Natural killer cell (primary cell): ENCODE data around the gene CAMTA1. TPM values are rescaled to one million over a fixed set of nuclear protein-coding genes. Genes with fewer than 3 reads are reported as not detected.
"Not testable (repeated sequence)": the region's sequence is repeated elsewhere in the genome, so short reads cannot be mapped to it uniquely, and the experiment has no call there.

Source experiments
- ATAC-seq, 3 donors: fragments of 150-1000 bp in 2 of 3; fragments of 200-7000 bp in 1 of 3; cut with Tn5 transposase; 1 replicate in 1 of 3; 2 replicates in 2 of 3; pipeline ENCODE4 v1.10.0; 2021; ENCODE audit warnings: mild to moderate bottlenecking in 2 of 3, moderate library complexity in 2 of 3
- DNase-seq, 2 donors: peaks; one replicate each; pipeline versions ENCODE4 v3.0.0 to v3.0.0-alpha.2; 2013 to 2021; ENCODE audit warnings: mixed read lengths in 1 of 2
- H3K27ac ChIP-seq: one replicate; pipeline ENCODE4 v1.5.1; 2013; ENCODE audit warnings: mild to moderate bottlenecking, low read length
- H3K27me3 ChIP-seq: one replicate; pipeline ENCODE4 v1.6.1; 2013; ENCODE audit warnings: low read length; ENCODE audit not compliant: control insufficient read depth, insufficient read depth
- H3K36me3 ChIP-seq: one replicate; pipeline ENCODE4 v1.6.1; 2013; ENCODE audit warnings: low read length; ENCODE audit not compliant: control insufficient read depth, insufficient read depth
- H3K4me1 ChIP-seq: one replicate; pipeline ENCODE4 v1.6.1; 2013; ENCODE audit warnings: low read length; ENCODE audit not compliant: control insufficient read depth, insufficient read depth
- H3K4me3 ChIP-seq: one replicate; pipeline ENCODE4 v1.5.1; 2013; ENCODE audit warnings: low read length
- H3K9me3 ChIP-seq: one replicate; pipeline ENCODE4 v1.6.1; 2013; ENCODE audit warnings: low read length; ENCODE audit not compliant: control insufficient read depth, insufficient read depth
- H3K27ac Mint-ChIP-seq, 2 donors: one replicate each; pipeline ENCODE4 v1.8.0; 2022; ENCODE audit warnings: mild to moderate bottlenecking in 2 of 2, mixed read lengths in 2 of 2, moderate library complexity in 1 of 2
- H3K27me3 Mint-ChIP-seq, 2 donors: one replicate each; pipeline ENCODE4 v1.8.0; 2022; ENCODE audit warnings: low read depth in 2 of 2, mixed read lengths in 2 of 2
- H3K36me3 Mint-ChIP-seq: one replicate; pipeline ENCODE4 v1.8.0; 2022; ENCODE audit warnings: mixed read lengths
- H3K4me1 Mint-ChIP-seq, 2 donors: one replicate each; pipeline ENCODE4 v1.8.0; 2022; ENCODE audit warnings: mixed read lengths in 2 of 2
- H3K4me3 Mint-ChIP-seq: one replicate; pipeline ENCODE4 v1.8.0; 2022; ENCODE audit warnings: mild to moderate bottlenecking, moderate library complexity, mixed read lengths
- H3K9me3 Mint-ChIP-seq, 2 donors: one replicate each; pipeline ENCODE4 v1.8.0; 2022; ENCODE audit warnings: mixed read lengths in 2 of 2
- WGBS: methylation state at CpG from one replicate; pipeline ENCODE4 v1.1.7; 2013; ENCODE audit warnings: missing lambda C conversion rate; ENCODE audit not compliant: insufficient coverage; 5-methylcytosine and 5-hydroxymethylcytosine counted together
- intact Hi-C: fragments of 100-400 bp; cut with micrococcal nuclease; formaldehyde crosslinking; loops from one replicate; pipeline ENCODE4 v1.14.2; 2022
- total RNA-seq, 4 donors: library from RNA; stranded (reverse); fragments of 120-200 nt in 1 of 4; gene quantifications; one replicate each; pipeline versions ENCODE4 v1.2.3 to v1.2.4, GENCODE V29; 2013 to 2022
- TF ChIP-seq, protein P1 (sequence below): fragments of 200-600 bp; IDR thresholded peaks from one replicate; pipeline ENCODE4 v1.8.0; 2022; ENCODE audit warnings: antibody characterized with exemption

Gene CAMTA1
- total RNA-seq, 3 donors from 2014 or later (not counting 1 experiment from before 2014, with no cell fraction given): 40.6 to 53.3 (median 44.9) TPM

GRCh38 chr1:7410156-7410555 is 624.9 kb downstream of the CAMTA1 start:
- TF ChIP-seq, protein P1, sequence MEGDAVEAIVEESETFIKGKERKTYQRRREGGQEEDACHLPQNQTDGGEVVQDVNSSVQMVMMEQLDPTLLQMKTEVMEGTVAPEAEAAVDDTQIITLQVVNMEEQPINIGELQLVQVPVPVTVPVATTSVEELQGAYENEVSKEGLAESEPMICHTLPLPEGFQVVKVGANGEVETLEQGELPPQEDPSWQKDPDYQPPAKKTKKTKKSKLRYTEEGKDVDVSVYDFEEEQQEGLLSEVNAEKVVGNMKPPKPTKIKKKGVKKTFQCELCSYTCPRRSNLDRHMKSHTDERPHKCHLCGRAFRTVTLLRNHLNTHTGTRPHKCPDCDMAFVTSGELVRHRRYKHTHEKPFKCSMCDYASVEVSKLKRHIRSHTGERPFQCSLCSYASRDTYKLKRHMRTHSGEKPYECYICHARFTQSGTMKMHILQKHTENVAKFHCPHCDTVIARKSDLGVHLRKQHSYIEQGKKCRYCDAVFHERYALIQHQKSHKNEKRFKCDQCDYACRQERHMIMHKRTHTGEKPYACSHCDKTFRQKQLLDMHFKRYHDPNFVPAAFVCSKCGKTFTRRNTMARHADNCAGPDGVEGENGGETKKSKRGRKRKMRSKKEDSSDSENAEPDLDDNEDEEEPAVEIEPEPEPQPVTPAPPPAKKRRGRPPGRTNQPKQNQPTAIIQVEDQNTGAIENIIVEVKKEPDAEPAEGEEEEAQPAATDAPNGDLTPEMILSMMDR: no peak
- ATAC-seq (no peak), DNase-seq (no peak)
- H3K4me1 ChIP-seq: no peaks in the 10 kb centered on the region
- 73% methylated on average over 10 of the region's 10 CpGs for WGBS
- no peak overlapping the region for H3K4me3 ChIP-seq
- no peak overlapping the region for H3K27ac ChIP-seq
- no peak overlapping the region for H3K4me3 Mint-ChIP-seq
- no peaks in the 10 kb centered on the region for H3K27me3 ChIP-seq
- H3K36me3 ChIP-seq: no peaks in the 10 kb centered on the region
- H3K36me3 Mint-ChIP-seq: no peaks in the 10 kb centered on the region
- peaks cover 0 to 3% of the 10 kb centered on the region in 2 donors for H3K27me3 Mint-ChIP-seq
- H3K4me1 Mint-ChIP-seq: no peaks in the 10 kb centered on the region
- no peak overlapping the region for H3K27ac Mint-ChIP-seq
- intact Hi-C loops: no loop called here
- no peaks in the 10 kb centered on the region for H3K9me3 Mint-ChIP-seq
- H3K9me3 ChIP-seq: no peaks in the 10 kb centered on the region

DNA sequence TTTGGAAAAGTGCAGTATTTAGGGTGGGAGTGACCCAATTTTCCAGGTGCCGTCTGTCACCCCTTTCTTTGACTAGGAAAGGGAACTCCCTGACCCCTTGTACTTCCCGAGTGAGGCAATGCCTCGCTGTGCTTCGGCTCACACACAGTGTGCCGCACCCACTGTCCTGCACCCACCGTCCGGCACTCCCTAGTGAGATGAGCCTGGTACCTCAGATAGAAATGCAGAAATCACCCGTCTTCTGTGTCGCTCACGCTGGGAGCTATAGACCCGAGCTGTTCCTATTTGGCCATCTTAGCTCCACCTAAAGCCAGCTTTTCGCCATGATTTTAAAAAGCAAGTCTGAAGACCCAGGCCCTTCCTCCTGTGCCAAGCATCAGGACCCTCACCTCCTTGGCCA is 632.4 kb downstream of the CAMTA1 start:
- H3K27me3 ChIP-seq, H3K4me3 Mint-ChIP-seq, H3K4me1 ChIP-seq, DNase-seq, H3K4me3 ChIP-seq, H3K36me3 ChIP-seq, H3K9me3 Mint-ChIP-seq, H3K27ac ChIP-seq, H3K27ac Mint-ChIP-seq, H3K4me1 Mint-ChIP-seq, intact Hi-C loops, H3K36me3 Mint-ChIP-seq, H3K9me3 ChIP-seq, ATAC-seq: not testable (repeated sequence)
- peaks cover 8 to 13% of the 10 kb centered on the region in 2 donors for H3K27me3 Mint-ChIP-seq
- WGBS: 90% methylated on average over 12 of the region's 12 CpGs

GRCh38 chr1:7418442-7419080 is 633.3 kb downstream of the CAMTA1 start:
- no peak overlapping the region for H3K27ac Mint-ChIP-seq
- H3K4me3 Mint-ChIP-seq: no peak overlapping the region
- no peaks in the 10 kb centered on the region for H3K36me3 ChIP-seq
- intact Hi-C loops: no loop called here
- H3K36me3 Mint-ChIP-seq: no peaks in the 10 kb centered on the region
- WGBS: 79% methylated on average over 10 of the region's 11 CpGs
- H3K4me1 ChIP-seq: no peaks in the 10 kb centered on the region
- H3K9me3 Mint-ChIP-seq: peaks cover 0 to 2% of the 10 kb centered on the region in 2 donors
- peak in 1 of 2 donors; percentile 5 for DNase-seq
- peaks cover 8 to 13% of the 10 kb centered on the region in 2 donors for H3K27me3 Mint-ChIP-seq
- no peak overlapping the region for H3K4me3 ChIP-seq
- H3K4me1 Mint-ChIP-seq: no peaks in the 10 kb centered on the region
- TF ChIP-seq, protein P1: no peak
- H3K9me3 ChIP-seq: no peaks in the 10 kb centered on the region
- no peaks in the 10 kb centered on the region for H3K27me3 ChIP-seq
- no peak overlapping the region for H3K27ac ChIP-seq
- no peak for ATAC-seq

DNA sequence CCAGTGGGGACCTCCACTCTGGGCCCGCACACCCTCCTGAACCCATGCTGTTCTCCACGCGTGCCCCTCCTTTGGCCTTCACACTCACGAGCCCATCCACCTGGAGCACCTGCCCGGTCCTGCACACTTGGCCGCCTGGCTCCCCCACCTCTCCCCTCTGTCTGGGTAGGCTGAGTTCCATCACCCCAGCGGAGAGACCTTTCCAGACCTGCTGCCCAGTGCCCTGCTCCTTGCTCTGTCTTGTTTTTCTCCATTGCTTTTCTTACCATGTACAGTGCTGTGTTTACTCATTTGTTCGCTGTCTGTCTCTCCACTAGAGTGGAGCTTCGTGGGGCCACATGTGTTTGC is 634.8 kb downstream of the CAMTA1 start:
- Mint-ChIP-seq H3K27ac (no peak overlapping the region), H3K9me3 (peaks cover 0 to 2% of the 10 kb centered on the region in 2 donors), H3K4me1 (no peaks in the 10 kb centered on the region), H3K36me3 (no peaks in the 10 kb centered on the region), H3K4me3 (no peak overlapping the region), H3K27me3 (peaks cover 8 to 10% of the 10 kb centered on the region in 2 donors)
- 83% methylated on average over 9 of the region's 9 CpGs for WGBS
- Histone ChIP-seq H3K9me3 (no peaks in the 10 kb centered on the region), H3K27ac (no peak overlapping the region), H3K4me3 (no peak overlapping the region), H3K27me3 (no peaks in the 10 kb centered on the region), H3K36me3 (no peaks in the 10 kb centered on the region), H3K4me1 (no peaks in the 10 kb centered on the region)
- TF ChIP-seq, protein P1: no peak
- no peak for ATAC-seq
- peak in 1 of 2 donors; percentile 2 for DNase-seq
- intact Hi-C loops: no loop called here
